GM19193 (cell line): ENCODE results near the gene COL27A1.
A peak's percentile ranks its signal among the peaks of the same experiment; 100 is the strongest.

Experiments
- POLR2A ChIP-seq: IDR thresholded peaks from 4 replicates; pipeline ENCODE4 v1.6.1; 2011; ENCODE audit not compliant: insufficient read depth, insufficient read length; ENCODE audit errors: extremely low read depth

COL27A1 gene

DNA sequence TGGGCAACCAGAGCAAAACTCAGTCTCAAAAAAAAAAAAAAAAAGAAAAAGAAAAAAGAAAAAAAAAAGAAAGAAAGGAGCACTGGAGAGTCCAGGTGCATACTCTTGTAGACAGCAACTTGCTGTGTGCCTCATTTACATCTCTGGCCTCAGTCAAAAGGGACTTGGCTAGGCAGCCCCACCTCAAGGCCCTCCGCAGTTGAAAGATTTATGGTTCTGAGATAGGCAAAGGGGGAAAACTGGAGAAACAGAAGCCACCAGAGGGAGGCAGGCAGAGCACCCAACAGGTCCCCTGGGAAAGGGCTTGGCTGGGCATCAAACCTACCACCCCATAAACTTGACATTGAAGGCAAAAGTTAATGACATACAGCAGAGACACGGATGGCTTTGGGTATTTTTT, 180.4 kb downstream of the COL27A1 start:
- no peak for TF ChIP-seq POLR2A

DNA sequence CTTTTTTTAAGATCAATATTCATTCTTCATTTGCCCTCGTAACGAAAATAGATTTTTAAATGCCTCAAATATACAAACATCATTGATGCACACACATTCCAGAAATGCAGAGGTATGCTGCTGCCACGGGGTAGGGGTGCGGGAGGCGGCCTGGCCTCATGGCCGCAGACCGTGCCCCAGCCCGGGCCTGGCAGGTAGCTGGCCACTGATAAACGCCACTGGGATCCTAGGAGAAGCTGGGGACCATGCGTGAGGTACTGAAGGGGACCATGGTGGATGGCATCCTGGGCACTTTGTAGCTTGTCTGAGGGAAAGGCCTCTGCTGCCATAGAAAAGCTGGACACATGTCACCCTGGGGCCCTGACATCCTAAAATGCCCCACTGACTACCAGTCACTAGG, 180.8 kb downstream of the COL27A1 start:
- no peak for TF ChIP-seq POLR2A

DNA sequence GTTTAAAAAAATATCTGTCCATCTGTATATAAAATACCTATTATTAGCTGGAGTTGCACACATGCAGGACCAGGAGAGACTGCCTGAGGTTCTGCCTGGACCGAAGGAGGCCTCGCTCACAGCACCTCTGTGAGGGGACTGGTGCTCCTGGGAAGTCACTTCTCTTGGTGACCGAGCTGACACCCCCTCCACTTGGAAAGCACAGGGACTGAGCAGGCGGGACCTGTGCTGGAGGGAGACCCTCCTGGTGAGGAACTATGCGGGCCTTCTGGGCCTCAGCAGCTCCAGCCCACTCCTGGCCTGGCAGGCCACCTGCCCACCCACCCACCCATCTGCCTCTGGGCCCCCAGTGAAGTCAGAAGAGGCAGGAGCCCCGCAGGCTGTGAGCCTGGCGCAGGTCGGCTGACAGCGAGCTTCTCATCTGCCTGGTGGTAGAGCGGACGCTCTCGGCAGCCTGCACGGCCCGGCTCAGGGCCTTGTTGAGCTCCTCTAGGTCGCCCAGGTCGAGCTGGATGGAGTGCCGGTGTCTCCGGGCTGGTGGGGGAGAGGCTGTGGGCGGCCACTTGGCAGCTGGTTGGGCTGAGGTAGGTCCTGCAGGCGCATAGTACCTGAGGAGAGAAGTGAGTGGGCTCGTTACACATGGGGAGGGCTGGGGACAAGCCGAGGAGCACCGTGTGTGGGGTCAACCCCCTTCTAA, 181.5 kb downstream of the COL27A1 start:
- TF ChIP-seq POLR2A = no peak

DNA sequence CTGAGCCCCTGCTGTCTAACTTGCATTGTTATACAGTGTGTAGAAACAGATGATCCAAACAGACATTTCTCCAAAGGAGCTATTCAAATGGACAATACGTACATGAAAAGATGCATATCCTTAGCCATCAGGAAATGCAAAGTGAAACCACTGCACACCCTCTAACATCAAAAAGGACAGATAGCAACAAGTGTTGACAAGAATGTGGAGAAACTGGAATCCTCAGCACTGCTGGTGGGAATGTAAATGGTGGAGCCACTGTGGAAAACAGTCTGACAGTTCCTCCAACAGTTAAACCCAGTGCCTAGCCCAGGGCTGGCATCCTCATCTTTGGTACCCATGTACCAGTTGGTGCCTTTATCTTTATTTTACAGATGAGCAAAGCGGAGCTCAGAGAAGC, 182.8 kb downstream of the COL27A1 start:
- TF ChIP-seq POLR2A = no peak

DNA sequence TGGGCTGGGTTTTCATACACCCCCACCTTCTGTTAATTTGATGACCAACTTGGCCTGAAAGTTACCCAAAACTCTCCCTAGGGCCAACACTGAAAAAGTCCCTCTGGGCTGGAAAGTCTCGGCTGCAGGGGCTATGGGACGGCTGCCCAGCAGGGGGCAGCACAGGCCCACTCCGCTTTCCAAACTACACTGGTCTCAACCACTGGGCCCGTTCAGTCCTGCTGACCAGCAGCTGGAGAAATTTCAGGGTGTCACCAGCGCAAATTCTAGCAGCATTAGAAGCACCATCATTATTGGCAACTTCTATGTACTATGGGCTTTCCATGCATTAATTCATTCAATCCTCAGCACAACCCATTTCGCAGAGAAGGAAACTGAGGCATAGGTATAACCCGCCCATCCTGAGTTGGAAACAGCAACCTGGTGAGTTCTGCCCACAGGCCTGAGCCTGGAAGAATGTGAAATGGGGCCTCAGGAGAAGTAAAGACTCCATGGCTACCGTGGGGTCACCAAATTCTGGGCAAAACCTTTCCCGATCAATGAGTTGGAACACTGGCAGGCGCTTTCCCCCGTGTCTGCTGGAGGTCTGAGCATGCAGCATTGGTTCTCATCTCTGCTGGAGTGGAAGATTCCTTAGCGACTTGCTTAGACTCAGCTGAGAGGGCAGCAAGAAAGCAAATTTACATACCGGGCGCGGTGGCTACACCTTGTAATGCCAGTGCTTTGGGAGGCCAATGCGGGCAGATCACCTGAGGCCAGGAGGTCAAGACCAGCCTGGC, 184.0 kb downstream of the COL27A1 start:
- no peak for TF ChIP-seq POLR2A

DNA sequence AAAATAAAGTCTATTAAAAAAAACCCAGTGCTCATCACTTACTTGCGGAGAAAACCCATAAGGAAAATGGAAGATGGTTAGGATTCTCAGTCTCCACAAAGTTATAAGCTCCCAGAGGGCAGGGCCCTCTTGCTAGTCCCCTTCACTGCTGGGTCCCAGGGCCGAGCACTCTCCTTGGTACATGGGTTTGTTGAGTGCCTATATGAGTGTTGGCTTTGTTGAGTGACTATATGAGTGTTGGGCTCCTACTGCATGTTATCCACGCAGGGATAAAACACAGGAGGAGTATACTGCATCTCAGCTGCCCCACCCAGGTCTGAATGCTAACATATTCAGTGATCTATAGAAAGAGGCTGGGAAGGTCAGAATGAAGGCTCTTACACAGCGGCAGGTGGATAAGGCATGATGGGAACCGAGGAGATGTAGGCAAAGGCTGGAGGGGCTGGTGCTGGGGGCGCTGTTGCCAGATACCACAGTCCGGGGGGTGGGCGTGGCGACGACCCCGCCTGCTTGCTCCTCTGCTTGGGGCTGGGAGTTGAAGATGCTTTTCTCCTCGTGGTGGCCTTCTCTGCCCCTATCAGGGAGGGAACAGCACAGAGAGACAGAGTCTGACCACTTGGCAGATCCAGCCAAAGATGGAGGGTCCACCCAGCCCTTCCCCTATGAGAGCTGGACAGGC, 186.0 kb downstream of the COL27A1 start:
- TF ChIP-seq POLR2A = peak; percentile 9

DNA sequence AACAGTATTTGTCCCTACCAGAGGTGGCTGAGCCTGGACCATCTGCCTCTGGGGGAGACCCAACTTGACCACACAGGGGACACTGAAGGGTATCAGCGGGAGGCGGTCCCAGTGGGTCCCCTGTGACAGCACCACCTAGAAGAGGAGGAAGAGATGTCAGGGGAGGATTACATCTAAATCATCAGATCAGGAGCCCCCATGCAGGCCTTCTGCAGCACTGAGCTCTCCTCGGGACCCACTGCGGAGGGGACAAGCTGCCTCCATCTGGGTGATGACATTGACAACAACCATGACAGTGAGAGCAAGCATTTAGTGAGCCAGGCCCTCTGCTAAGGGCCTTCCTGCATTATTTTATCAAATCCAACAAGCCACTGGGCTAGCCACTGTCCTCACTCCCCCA, 186.7 kb downstream of the COL27A1 start:
- no peak for TF ChIP-seq POLR2A

DNA sequence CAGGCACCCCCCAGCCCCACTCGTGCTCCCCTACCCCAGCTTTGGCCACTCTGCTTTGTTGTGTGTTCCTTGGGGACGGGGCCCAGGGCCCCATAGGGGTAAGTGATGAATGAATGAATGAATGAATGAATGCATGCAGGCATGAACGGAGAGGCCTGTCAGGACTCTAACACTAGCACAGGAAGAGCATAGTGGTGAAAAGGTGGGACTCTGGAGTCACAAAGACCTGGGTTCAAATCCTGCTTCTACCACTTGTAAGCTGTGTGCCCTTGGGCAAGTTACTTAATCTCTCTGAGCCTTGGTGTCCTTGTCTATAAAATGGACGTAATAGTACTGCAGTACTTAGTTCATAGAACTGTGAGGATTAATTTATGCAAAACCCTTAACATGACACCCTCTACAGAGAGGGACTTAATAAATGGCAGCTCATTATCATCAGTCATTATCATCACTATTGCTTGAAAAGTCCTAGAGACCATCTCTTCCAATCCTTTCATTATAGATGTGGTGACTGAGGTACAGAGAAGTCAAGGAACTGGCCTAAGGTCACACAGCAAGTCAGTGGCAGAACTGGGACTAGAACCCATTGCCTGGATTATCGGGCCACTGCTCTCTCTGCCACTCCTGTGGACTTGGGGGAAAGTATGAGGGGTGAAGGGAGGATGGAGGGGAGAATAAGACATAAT, 187.6 kb downstream of the COL27A1 start:
- no peak for TF ChIP-seq POLR2A

DNA sequence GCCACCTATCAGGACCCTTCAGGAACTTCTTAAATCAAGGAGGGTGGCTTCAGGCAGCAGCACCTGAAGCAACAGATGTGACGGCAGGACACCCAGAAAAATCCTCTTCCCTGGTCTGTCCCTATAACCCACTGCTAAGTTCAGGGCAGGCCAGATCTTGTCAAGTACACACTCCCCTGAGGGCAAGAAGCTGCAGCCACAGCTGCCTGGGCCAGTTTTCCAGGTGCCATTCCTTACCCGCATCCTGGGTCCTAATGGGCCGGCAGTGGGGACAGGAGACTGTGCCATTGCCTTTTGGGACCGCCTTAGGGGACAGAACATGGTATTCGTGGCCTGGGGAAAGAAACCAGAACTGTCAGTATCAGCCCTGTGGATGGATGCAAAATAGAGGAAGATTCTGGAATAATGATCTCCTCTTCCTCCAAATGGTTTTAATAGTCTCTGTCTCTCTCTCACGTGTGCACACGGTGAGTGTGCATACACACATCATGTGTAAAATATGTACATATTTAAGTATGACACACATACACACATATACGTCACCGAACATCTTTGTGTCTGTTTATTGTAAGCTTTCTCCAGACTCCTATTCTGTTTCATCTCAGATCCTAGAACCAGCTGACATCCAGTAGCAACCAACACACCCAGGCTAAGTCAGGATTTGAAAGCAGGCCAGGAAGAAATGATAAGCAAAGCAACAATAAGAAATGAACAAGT, 188.3 kb downstream of the COL27A1 start:
- no peak for TF ChIP-seq POLR2A

DNA sequence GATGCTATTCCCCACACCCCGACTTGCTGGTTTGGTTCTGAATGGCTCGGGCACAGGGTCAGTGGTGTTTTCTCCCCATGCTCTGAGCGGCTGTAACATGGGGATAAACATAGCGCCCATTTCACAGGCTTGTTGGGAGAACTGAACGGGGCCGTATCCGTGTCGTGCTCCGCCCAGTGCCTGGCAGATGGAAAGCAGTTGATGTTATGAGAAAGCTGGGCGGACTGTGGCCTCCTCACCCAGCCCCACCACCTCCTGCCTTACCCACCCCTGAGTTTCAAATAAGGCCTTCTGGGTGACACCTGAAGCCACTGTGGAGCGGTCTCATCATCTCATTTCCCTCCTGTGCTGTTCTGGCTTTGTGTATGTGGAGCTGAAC, 188.8 kb downstream of the COL27A1 start:
- no peak for TF ChIP-seq POLR2A

DNA sequence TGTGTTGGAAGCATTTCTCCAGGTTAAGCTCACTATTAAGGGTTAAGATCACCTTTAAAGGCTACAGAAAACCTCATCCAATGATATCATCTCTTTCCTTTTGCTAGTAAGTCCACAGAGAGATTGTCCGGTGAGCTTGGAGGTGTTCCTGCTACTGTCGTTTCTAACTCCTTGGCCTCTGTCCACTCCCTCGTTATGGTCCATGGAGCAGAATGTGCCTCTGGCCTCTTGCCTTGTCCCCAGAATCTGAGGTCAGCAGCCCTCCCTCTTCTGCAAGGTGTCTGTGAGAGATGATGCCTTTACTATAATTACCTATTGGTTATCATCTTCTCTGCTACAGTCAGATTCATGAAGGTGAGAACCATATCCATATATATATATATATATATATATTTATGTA, 189.4 kb downstream of the COL27A1 start:
- no peak for TF ChIP-seq POLR2A

DNA sequence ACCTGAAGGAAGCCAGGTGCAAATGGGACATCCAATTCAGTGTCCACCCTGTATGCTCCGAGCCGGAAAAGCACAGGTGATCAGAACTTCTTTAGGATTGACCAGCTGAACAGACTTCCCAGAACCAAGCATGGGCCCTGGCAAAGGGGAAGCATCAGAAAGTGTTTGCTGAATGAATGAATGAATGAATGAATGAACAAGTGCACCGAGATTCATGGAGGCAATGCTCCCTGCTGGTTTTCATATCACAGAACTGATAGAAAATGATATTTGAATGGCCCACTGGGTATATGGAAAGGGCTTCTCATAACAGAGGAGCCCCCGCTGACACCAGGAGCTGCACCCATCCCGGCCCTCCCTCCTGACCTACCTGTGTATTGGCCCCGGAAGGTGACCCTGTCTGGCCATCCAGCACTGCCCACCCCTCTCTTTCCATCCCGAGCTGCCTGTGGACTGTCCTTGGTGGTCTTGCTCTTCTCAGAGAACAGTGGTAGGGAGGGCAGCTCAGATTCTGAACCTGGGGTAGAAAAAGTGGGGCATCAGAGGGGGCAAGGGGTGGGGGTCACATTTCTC, 190.2 kb downstream of the COL27A1 start:
- no peak for TF ChIP-seq POLR2A

DNA sequence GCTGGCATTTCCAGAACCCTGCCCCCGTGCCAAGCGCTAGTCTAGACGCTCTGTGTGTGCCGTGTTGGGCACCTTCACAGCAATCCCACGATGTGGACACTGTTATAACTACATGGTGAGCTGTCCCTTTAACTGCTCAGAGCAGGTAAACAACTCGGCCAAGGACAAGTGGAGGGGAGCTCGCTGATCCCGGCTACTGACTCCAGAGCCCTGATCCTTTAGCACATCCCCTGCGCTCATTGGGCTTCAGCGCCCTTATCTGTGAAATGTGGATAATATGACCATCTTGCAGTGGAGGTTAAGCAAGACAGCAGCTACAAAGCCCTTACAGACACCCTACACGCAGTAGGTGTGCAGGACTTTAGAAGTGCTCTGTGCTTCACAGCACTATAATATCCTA, 190.8 kb downstream of the COL27A1 start:
- no peak for TF ChIP-seq POLR2A

DNA sequence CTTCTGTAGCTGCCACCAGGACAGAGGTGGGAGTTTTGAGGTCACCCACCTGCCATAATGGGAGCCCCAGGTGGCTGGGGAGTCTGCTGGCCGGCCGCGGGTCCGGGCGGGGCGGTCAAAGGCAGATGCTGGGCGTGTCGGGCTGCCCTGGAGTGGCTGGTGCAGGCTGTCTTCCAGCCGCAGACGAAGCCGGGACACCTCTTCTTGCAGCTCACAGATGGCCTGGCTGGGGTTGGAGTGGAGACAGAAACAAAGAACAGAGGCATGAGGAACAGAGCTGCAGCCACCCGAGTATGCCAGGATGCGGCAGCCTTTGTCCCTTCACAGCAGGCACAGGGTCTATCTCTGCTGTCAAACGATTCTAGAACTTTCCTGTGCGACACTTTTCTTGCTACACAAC, 192.3 kb downstream of the COL27A1 start:
- no peak for TF ChIP-seq POLR2A

DNA sequence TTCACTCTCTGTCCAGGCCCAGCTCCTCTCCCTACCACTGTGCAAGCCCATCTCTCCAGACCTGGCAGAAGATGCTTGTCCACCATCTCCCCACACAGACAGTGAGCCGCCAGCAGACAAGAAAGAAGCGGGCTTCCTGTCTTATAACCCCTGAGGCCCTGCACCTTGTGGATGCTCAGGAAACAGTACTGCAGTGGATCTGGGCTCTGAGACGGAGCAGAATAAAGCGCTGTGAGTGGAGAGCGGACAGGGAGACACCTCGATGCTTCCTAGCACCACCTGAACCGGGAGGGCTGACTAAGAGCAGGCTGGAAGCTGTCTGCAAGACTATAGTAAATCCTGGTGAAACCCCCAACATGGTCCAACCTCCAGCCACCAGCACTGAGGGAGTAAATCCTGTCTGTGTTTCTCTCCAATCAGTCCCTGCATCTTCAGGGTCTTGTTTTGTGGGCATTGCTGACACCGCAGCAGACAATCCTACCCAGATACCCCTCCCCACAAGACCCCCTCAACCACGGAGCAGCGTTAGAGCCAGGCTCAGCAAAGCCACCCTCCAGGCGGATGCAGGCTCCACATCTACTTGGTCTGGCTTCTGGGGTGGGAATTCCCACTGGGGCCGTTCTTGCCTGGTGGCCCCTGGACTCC, 193.0 kb downstream of the COL27A1 start:
- no peak for TF ChIP-seq POLR2A
